Measurements from ENCODE around the gene SNX21. TPM values are rescaled to one million over a fixed set of nuclear protein-coding genes. Genes with fewer than 3 reads are reported as not detected.

The SNX21 gene
- total and polyA plus RNA-seq, 2 experiments from 2014 or later, result 42.7 to 270 TPM

DNA sequence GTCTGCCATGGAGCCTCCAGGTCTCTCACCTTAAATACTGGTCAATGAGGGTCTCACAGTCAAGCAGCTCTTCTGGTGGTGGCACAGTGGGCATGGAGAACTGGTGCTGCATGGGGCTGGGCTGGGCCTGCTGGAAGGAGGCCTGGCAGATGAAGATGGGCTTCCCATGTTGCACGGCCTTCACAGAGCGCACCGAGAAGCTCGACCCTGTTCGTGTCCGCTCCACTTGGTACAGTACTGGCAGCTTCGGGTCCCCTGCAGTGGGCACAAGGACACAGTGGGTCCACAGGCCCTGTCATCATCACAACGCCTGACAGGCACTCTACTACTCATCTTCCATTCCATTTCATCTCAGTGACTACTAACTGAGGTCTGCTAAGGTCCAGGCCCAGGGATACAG, 14.8 kb downstream of the SNX21 start:
- Histone ChIP-seq H3K36me3 (peaks cover 16% of the 10 kb centered on the region), H3K9me3 (ENCODE audit: low read depth) (no peaks in the 10 kb centered on the region), H3K4me3 (no peak overlapping the region), H3K4me1 (ENCODE audit: low read depth) (peaks cover 9% of the 10 kb centered on the region), H3K27me3 (no peaks in the 10 kb centered on the region), H3K27ac (no peak overlapping the region)
- no peak for DNase-seq (ENCODE audit: low read depth in 1 of 2, low spot score in 1 of 2)
- TF ChIP-seq, protein P1, sequence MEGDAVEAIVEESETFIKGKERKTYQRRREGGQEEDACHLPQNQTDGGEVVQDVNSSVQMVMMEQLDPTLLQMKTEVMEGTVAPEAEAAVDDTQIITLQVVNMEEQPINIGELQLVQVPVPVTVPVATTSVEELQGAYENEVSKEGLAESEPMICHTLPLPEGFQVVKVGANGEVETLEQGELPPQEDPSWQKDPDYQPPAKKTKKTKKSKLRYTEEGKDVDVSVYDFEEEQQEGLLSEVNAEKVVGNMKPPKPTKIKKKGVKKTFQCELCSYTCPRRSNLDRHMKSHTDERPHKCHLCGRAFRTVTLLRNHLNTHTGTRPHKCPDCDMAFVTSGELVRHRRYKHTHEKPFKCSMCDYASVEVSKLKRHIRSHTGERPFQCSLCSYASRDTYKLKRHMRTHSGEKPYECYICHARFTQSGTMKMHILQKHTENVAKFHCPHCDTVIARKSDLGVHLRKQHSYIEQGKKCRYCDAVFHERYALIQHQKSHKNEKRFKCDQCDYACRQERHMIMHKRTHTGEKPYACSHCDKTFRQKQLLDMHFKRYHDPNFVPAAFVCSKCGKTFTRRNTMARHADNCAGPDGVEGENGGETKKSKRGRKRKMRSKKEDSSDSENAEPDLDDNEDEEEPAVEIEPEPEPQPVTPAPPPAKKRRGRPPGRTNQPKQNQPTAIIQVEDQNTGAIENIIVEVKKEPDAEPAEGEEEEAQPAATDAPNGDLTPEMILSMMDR (IDR thresholded peaks at IDR 0.05; ENCODE audit: low read depth, low read length), result no peak

DNA sequence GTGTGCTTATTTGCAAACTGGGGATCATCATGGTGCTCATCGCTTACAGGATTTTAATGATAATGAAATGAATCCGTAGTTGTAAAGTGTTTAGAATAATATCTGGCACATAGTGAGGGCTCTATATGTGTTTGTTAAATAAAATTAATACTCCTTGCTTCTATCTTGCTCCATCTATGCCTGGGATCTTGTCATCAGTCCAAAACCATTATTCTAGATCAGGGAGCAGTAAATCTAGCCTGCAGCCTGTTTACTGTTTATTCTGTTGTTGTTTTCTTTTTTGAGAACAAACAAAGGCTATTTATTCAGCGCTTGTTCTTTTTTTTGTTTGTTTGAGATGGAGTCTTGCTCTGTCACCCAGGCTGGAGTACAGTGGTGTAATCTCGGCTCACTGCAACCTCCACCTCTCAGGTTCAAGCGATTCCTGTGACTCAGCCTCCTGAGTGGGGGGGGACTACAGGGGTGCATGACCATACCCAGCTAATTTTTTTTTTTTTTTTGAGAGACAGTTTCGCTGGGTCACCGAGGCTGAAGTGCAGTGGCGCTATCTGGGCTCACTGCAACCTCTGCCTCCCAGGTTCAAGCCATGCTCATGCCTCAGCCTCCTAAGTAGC, 15.5 kb downstream of the SNX21 start:
- H3K36me3 ChIP-seq, result peaks cover 9% of the 10 kb centered on the region
- DNase-seq (ENCODE audit: low read depth in 1 of 2, low spot score in 1 of 2), result no peak
- H3K27me3 ChIP-seq, result no peaks in the 10 kb centered on the region
- H3K27ac ChIP-seq, result no peak overlapping the region
- H3K4me3 ChIP-seq, result no peak overlapping the region
- peaks cover 9% of the 10 kb centered on the region for H3K4me1 ChIP-seq (ENCODE audit: low read depth)
- H3K9me3 ChIP-seq (ENCODE audit: low read depth), result no peaks in the 10 kb centered on the region
- TF ChIP-seq, protein P1 (IDR thresholded peaks at IDR 0.05; ENCODE audit: low read depth, low read length), result no peak

DNA sequence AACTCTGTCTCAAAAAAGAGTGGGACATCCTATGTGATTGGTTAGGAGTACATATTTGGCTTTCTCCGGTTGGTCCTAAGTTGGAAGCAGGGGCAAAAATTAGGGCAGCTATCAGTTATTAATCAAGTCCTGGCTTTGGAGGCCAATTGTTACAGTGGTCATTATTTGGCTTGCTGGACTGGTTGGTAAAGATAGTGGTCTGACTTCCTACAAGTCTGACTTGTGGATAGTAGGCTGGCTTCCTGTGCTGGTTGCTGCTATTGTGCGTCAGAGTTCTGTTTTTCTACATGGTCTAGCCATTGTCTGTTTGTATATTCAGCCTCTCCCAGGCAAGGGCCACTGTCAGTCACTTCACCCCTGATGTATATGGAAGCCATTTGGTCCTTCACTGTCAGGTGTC, 16.6 kb downstream of the SNX21 start:
- DNase-seq (ENCODE audit: low read depth in 1 of 2, low spot score in 1 of 2), result no peak
- H3K27me3 ChIP-seq, result no peaks in the 10 kb centered on the region

DNA sequence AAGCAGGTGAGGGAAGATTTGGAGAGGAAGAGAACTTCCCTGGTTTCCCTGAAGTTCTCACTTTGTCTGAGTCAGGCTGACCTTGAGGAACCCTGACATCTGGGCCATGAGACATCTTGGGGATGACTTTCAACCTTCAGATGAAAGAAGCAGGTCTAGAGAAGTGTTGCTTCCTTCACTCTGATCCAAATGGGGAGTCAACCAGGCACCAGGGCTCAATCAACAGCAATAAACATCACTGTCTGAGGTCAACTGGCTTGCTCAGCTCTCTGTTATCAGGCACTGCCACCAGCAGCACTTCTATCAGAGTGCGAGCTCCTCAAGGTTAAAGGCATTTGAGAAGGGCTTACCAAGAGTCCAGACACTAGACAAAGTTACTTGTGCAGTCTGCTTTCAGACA, 17.3 kb downstream of the SNX21 start:
- peak in 1 of 2 donors; percentile 33 for DNase-seq (ENCODE audit: low read depth in 1 of 2, low spot score in 1 of 2)
- peak overlapping the region; percentile 64 for H3K27ac ChIP-seq
- no peak overlapping the region for H3K4me3 ChIP-seq
- peaks cover 8% of the 10 kb centered on the region for H3K36me3 ChIP-seq
- peaks cover 9% of the 10 kb centered on the region for H3K4me1 ChIP-seq (ENCODE audit: low read depth)
- no peaks in the 10 kb centered on the region for H3K27me3 ChIP-seq
- no peaks in the 10 kb centered on the region for H3K9me3 ChIP-seq (ENCODE audit: low read depth)
- TF ChIP-seq, protein P1 (IDR thresholded peaks at IDR 0.05; ENCODE audit: low read depth, low read length), result no peak

More for the DNA sequence above, 16.6 kb downstream of the SNX21 start:
- Histone ChIP-seq H3K9me3 (ENCODE audit: low read depth) (no peaks in the 10 kb centered on the region), H3K27ac (peak overlapping the region; percentile 64), H3K36me3 (peaks cover 8% of the 10 kb centered on the region), H3K4me3 (no peak overlapping the region), H3K4me1 (ENCODE audit: low read depth) (peaks cover 9% of the 10 kb centered on the region)
- TF ChIP-seq, protein P1 (IDR thresholded peaks at IDR 0.05; ENCODE audit: low read depth, low read length), result no peak

DNA sequence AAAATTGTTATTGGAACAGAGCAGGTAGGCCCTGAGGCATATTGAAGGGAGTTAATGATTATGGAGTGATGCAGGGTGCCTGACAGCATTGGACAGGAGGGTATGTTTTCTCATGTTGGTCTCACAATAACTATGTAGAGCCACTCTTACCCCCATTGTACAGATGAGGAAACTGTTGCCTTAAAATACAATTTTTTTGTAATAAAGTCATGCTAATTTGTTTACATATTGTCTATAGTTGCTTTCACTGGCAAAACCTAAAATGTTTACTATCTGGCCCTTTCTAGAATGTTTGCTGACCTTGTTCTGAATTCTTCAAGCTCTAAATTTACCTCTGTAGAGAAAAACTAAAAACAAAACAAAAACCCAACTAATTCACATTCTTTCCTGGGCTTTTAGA, 17.9 kb downstream of the SNX21 start:
- peaks cover 15% of the 10 kb centered on the region for H3K4me1 ChIP-seq (ENCODE audit: low read depth)
- H3K27ac ChIP-seq, result peak overlapping the region; percentile 64
- H3K27me3 ChIP-seq, result no peaks in the 10 kb centered on the region
- peaks cover 3% of the 10 kb centered on the region for H3K36me3 ChIP-seq
- no peaks in the 10 kb centered on the region for H3K9me3 ChIP-seq (ENCODE audit: low read depth)
- DNase-seq (ENCODE audit: low read depth in 1 of 2, low spot score in 1 of 2), result no peak
- TF ChIP-seq, protein P1 (IDR thresholded peaks at IDR 0.05; ENCODE audit: low read depth, low read length), result no peak
- no peak overlapping the region for H3K4me3 ChIP-seq

Data from cardiac muscle cell (in vitro differentiated cells and primary cell).